CMK (cell line): Measurements from ENCODE around the gene G6PC2.

Experiments
- DNase-seq: peaks from one replicate; pipeline ENCODE4 v3.0.0-alpha.2; 2010; ENCODE audit warnings: low read depth

Gene G6PC2

GRCh38 chr2:168948621-168949212 is 47.6 kb downstream of the G6PC2 start:
- no peak for DNase-seq

- no peak for DNase-seq
Measured at GRCh38 chr2:168949324-168949723, 48.2 kb downstream of the G6PC2 start.

GRCh38 chr2:168951871-168952270 is 50.8 kb downstream of the G6PC2 start:
- no peak for DNase-seq

GRCh38 chr2:168952424-168952823 is 51.3 kb downstream of the G6PC2 start:
- DNase-seq: no peak

DNA sequence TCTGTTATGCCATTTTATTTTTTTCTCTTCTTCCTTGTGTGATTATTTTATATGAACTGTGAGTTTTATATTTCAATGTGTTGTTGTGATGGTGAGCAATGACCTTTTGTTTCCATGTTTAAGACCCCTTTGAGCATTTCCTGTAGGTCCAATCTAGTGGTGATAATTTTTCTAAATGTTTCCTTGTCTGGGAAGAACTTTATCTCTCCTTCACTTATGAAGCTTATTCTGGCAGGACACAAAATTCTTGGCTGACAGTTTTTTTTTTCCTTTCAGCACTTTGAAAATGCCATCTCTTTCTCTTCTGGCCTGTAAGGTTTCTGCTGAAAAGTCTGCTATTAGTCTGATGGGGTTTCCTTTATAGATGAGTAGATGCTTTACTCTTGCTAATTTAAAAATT is 53.2 kb downstream of the G6PC2 start:
- DNase-seq: no peak

- no peak for DNase-seq
Measured at GRCh38 chr2:168955321-168955720, 54.2 kb downstream of the G6PC2 start.

GRCh38 chr2:168956392-168956791 is 55.3 kb downstream of the G6PC2 start:
- DNase-seq: no peak
